HCT116 (cell line): Measurements from ENCODE around the gene MMADHC. TPM values are rescaled to one million over a fixed set of nuclear protein-coding genes. Genes with fewer than 3 reads are reported as not detected.

Source experiments
- ATAC-seq: fragments of 200-7000 bp; cut with Tn5 transposase; 2 replicates; pipeline ENCODE4 v1.9.1; 2020; ENCODE audit warnings: mild to moderate bottlenecking, moderate library complexity
- BruUV-seq: library from RNA; stranded (reverse); fragments of 400-500 nt; replicated peaks from 2 replicates; lab custom pipeline; 2021; lab: Mats Ljungman, UMichigan
- CTCF ChIA-PET: fragments of 300-600 bp; sonication (Branson Sonifier 250); formaldehyde crosslinking; loops from one replicate; lab custom pipeline; 2021; ENCODE audit warnings: antibody characterized with exemption; lab: Charles Lee
- POLR2A ChIA-PET: fragments of 300-600, 350-600 bp; sonication (Branson Sonifier 250); formaldehyde crosslinking; loops from one replicate; lab custom pipeline; 2021; ENCODE audit warnings: antibody characterized with exemption; lab: Charles Lee
- RAD21 ChIA-PET, 2 experiments: fragments of 300-600 bp; sonication (Branson Sonifier 250); formaldehyde crosslinking; loops; one replicate each; lab custom pipeline; 2023; ENCODE audit warnings: low total read pairs in 2 of 2; ENCODE audit not compliant: uncharacterized antibody in 2 of 2, unreplicated experiment in 2 of 2, low non-redundant PET in 1 of 2; lab: Charles Lee
- DNase-seq: peaks from one replicate; pipeline ENCODE4 v3.0.0-alpha.2; 2010; ENCODE audit warnings: low read depth, low spot score
- H2AFZ ChIP-seq: fragments of 200-600 bp; shearing (Covaris generic), sonication (generic); 2 replicates; pipeline ENCODE4 v1.6.1; 2017; ENCODE audit warnings: low read depth, mixed run types, mixed read lengths, antibody characterized with exemption, low read length; ENCODE audit not compliant: poor library complexity, severe bottlenecking
- H3K27ac ChIP-seq: 2 replicates; pipeline ENCODE4 v1.5.1; 2012; ENCODE audit warnings: low read depth, low read length
- H3K27me3 ChIP-seq: fragments of 200-600 bp; sonication (generic); 2 replicates; pipeline ENCODE4 v1.6.1; 2016; ENCODE audit warnings: mixed run types, low read length, mixed read lengths; ENCODE audit not compliant: insufficient read depth
- H3K36me3 ChIP-seq, 2 experiments: fragments of 200-500 bp in 1 of 2; fragments of 200-600 bp in 1 of 2; sonication (Bioruptor generic) in 1 of 2; sonication (generic) in 1 of 2; 2 replicates each; pipeline versions ENCODE4 v1.5.1 to v1.6.1; 2014 to 2016; ENCODE audit warnings: low read length in 2 of 2, inconsistent platforms in 1 of 2, mixed read lengths in 1 of 2, mixed run types in 1 of 2; ENCODE audit not compliant: insufficient read depth in 2 of 2, control insufficient read depth in 1 of 2
- H3K4me1 ChIP-seq, 2 experiments: fragments of 200-600 bp in 1 of 2; sonication (generic) in 1 of 2; 2 replicates each; pipeline versions ENCODE4 v1.5.1 to v1.6.1; 2012 to 2017; ENCODE audit warnings: low read length in 2 of 2, inconsistent platforms in 1 of 2, mild to moderate bottlenecking in 1 of 2, mixed read lengths in 1 of 2, mixed run types in 1 of 2, moderate library complexity in 1 of 2; ENCODE audit not compliant: insufficient read depth in 2 of 2, control insufficient read depth in 1 of 2
- H3K4me2 ChIP-seq: fragments of 200-600 bp; sonication (generic); 2 replicates; pipeline ENCODE4 v1.6.1; 2017; ENCODE audit warnings: mixed run types, low read length, mixed read lengths
- H3K4me3 ChIP-seq, 2 experiments: fragments of 200-600 bp in 1 of 2; sonication (generic) in 1 of 2; replicated peaks in 1 of 2; 2 replicates each; pipeline ENCODE4 v1.5.1; 2011 to 2016; ENCODE audit warnings: low read length in 2 of 2, control low read depth in 1 of 2, low read depth in 1 of 2, mild to moderate bottlenecking in 1 of 2, mixed read lengths in 1 of 2, mixed run types in 1 of 2
- H3K79me2 ChIP-seq: fragments of 200-600 bp; sonication (generic); 2 replicates; pipeline ENCODE4 v1.6.1; 2017; ENCODE audit warnings: mild to moderate bottlenecking, mixed run types, low read length, moderate library complexity, mixed read lengths; ENCODE audit not compliant: insufficient read depth
- H3K9ac ChIP-seq: fragments of 200-600 bp; sonication (generic); 2 replicates; pipeline ENCODE4 v1.6.1; 2016; ENCODE audit warnings: low read length, mixed read lengths
- H3K9me2 ChIP-seq: fragments of 200-600 bp; sonication (generic), shearing (Covaris generic); 2 replicates; pipeline ENCODE4 v1.6.1; 2017; ENCODE audit warnings: mixed run types, mild to moderate bottlenecking, moderate library complexity; ENCODE audit not compliant: insufficient read depth
- H3K9me3 ChIP-seq, 2 experiments: fragments of 200-500 bp in 1 of 2; fragments of 200-600 bp in 1 of 2; sonication (Bioruptor generic) in 1 of 2; sonication (generic) in 1 of 2; 2 replicates each; pipeline ENCODE4 v1.6.1; 2014 to 2017; ENCODE audit warnings: low read length in 2 of 2, mixed read lengths in 2 of 2, inconsistent platforms in 1 of 2, low read depth in 1 of 2, mild to moderate bottlenecking in 1 of 2, mixed run types in 1 of 2, moderate library complexity in 1 of 2; ENCODE audit not compliant: control insufficient read depth in 1 of 2, insufficient read depth in 1 of 2
- H4K20me1 ChIP-seq: fragments of 200-600 bp; sonication (generic), shearing (Covaris generic); 2 replicates; pipeline ENCODE4 v1.6.1; 2017; ENCODE audit warnings: mixed run types, mild to moderate bottlenecking, moderate library complexity; ENCODE audit not compliant: insufficient read depth
- CEBPB ChIP-seq: IDR thresholded peaks from 2 replicates; pipeline ENCODE4 v1.6.1; 2012; ENCODE audit warnings: low read depth
- EZH2 ChIP-seq: fragments of 200-600 bp; sonication (generic); IDR thresholded peaks from 2 replicates; pipeline ENCODE4 v1.6.1; 2017; ENCODE audit warnings: antibody characterized with exemption, mixed run types
- FOSL1 ChIP-seq: IDR thresholded peaks from 2 replicates; pipeline ENCODE4 v1.6.1; 2012; ENCODE audit warnings: low read depth
- JUND ChIP-seq: IDR thresholded peaks from 2 replicates; pipeline ENCODE4 v1.6.1; 2012
- POLR2AphosphoS5 ChIP-seq: IDR thresholded peaks from 2 replicates; pipeline ENCODE4 v1.6.1; 2011; ENCODE audit warnings: mild to moderate bottlenecking, low read depth, low read length, moderate library complexity
- RAD21 ChIP-seq: IDR thresholded peaks from 2 replicates; pipeline ENCODE4 v1.6.1; 2012; ENCODE audit warnings: low read depth, mild to moderate bottlenecking
- SIN3A ChIP-seq: IDR thresholded peaks from 2 replicates; pipeline ENCODE4 v1.6.1; 2012; ENCODE audit warnings: low read depth
- SP1 ChIP-seq: IDR thresholded peaks from 2 replicates; pipeline ENCODE4 v1.6.1; 2012; ENCODE audit warnings: low read depth
- SRF ChIP-seq: IDR thresholded peaks from 2 replicates; pipeline ENCODE4 v1.6.1; 2012; ENCODE audit warnings: low read depth
- ZFX ChIP-seq: fragments of 450-650 bp; IDR thresholded peaks from 2 replicates; pipeline ENCODE4 v1.6.1; 2017
- ZNF274 ChIP-seq: fragments of 200-500 bp; sonication (Bioruptor generic); IDR thresholded peaks from 2 replicates; pipeline ENCODE4 v1.6.1; 2014; ENCODE audit warnings: mild to moderate bottlenecking, low read depth, low read length, inconsistent platforms
- intact Hi-C: fragments of 100-400 bp; cut with micrococcal nuclease; formaldehyde crosslinking; loops from 2 replicates; pipeline ENCODE4 v1.10.0; 2022
- total RNA-seq: library from RNA; stranded (reverse); gene quantifications from one replicate; pipeline ENCODE4 v1.2.1, GENCODE V29; 2021; ENCODE audit not compliant: unreplicated experiment
- TF ChIP-seq, protein P1 (sequence below): IDR thresholded peaks from 2 replicates; pipeline ENCODE4 v1.6.1; 2012
- TF ChIP-seq, protein P2 (sequence below): IDR thresholded peaks from 2 replicates; pipeline ENCODE4 v1.6.1; 2012; ENCODE audit warnings: low read depth

MMADHC gene
- total RNA-seq, 1 experiment from 2014 or later: 135 TPM

DNA sequence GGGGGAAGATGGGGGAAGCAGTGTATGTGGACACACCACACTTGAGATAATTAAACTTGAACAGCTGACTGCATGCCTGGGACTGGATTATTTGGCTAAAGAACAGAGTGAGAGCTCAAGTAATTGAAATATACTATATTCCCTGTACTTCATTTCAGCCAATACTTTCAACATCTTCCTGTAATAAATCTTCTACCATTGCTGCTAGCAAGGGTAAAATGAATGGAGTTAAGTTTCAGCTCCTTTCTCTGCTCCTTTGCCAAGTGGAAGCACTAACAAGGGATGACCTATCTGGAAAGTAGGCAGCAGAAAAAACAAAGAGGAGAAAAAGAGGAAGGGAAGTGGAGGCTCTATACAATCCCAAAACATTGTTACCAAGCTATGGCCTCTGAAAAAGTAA is 50.9 kb downstream of the MMADHC start:
- CTCF ChIA-PET: no interaction called here
- Histone ChIP-seq H3K9me3 (no peaks in the 10 kb centered on the region), H3K79me2 (no peaks in the 10 kb centered on the region), H3K27ac (no peak overlapping the region), H2AFZ (no peak overlapping the region), H3K9me2 (no peaks in the 10 kb centered on the region), H3K27me3 (no peaks in the 10 kb centered on the region), H3K9ac (no peak overlapping the region), H3K4me3 (no peak overlapping the region), H3K4me1 (0 out of 4 replicates have a peak, but pooled peaks cover 0 to 3% of the 10 kb centered on the region in 2 experiments), H3K36me3 (no peaks in the 10 kb centered on the region), H3K4me2 (no peak overlapping the region), H4K20me1 (no peaks in the 10 kb centered on the region)
- POLR2A ChIA-PET: no interaction called here
- DNase-seq (no peak), ATAC-seq (no peak)
- BruUV-seq: no TSS peak
- RAD21 ChIA-PET: no interaction called here
- intact Hi-C loops: no loop called here
- TF ChIP-seq JUND (no peak), POLR2AphosphoS5 (no peak), ZNF274 (no peak), ZFX (no peak), RAD21 (no peak), CEBPB (no peak), FOSL1 (no peak), SIN3A (no peak), SRF (no peak), EZH2 (no peak), SP1 (no peak)
- TF ChIP-seq, protein P1, sequence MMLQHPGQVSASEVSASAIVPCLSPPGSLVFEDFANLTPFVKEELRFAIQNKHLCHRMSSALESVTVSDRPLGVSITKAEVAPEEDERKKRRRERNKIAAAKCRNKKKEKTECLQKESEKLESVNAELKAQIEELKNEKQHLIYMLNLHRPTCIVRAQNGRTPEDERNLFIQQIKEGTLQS: no peak
- TF ChIP-seq, protein P2, sequence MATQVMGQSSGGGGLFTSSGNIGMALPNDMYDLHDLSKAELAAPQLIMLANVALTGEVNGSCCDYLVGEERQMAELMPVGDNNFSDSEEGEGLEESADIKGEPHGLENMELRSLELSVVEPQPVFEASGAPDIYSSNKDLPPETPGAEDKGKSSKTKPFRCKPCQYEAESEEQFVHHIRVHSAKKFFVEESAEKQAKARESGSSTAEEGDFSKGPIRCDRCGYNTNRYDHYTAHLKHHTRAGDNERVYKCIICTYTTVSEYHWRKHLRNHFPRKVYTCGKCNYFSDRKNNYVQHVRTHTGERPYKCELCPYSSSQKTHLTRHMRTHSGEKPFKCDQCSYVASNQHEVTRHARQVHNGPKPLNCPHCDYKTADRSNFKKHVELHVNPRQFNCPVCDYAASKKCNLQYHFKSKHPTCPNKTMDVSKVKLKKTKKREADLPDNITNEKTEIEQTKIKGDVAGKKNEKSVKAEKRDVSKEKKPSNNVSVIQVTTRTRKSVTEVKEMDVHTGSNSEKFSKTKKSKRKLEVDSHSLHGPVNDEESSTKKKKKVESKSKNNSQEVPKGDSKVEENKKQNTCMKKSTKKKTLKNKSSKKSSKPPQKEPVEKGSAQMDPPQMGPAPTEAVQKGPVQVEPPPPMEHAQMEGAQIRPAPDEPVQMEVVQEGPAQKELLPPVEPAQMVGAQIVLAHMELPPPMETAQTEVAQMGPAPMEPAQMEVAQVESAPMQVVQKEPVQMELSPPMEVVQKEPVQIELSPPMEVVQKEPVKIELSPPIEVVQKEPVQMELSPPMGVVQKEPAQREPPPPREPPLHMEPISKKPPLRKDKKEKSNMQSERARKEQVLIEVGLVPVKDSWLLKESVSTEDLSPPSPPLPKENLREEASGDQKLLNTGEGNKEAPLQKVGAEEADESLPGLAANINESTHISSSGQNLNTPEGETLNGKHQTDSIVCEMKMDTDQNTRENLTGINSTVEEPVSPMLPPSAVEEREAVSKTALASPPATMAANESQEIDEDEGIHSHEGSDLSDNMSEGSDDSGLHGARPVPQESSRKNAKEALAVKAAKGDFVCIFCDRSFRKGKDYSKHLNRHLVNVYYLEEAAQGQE: no peak
